GM19438 (cell line): ENCODE results near the gene TSPO.
"Not testable (repeated sequence)": the region's sequence is repeated elsewhere in the genome, so short reads cannot be mapped to it uniquely, and the experiment has no call there.

ENCODE experiments used
- ATAC-seq: cut with Tn5 transposase; IDR thresholded peaks from one replicate; pipeline ENCODE4 v1.9.1; 2021; ENCODE audit warnings: low read depth; ENCODE audit not compliant: unreplicated experiment

Gene TSPO

DNA sequence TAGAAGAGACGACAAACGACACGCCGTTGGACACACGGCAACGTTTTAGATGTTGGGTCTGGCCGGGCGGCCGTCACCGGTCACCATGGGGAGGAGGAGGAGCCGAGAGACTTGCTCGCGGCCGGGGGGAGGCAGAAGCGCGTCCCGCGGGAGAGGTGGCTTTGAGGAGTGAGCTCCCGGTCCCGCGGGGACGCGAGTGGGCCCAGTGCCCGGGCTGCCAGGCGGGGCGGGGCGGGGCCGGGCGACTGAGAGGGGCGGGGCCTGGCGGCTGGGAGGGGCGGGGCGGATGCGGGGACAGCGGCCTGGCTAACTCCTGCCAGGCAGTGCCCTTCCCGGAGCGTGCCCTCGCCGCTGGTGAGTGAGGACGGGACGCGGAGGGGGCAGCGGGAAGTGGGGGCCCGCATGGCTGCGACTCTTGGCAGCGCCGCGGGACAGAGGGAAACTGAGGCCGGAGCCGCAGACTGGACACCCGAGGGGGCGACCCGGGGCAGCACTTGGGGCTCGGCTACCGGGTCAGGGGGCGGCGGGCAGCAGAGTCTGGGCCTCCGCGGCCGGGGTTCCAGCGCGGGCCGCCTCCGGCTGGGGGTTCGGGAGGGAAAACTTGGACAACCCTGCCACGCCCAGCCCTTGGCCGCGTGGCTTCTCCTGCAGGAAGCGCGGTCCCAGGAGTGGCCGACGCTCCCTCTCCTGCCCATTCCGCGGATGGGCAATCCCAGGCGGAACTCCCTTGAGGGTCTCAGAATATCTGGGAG, at the start of gene TSPO:
Gene TSPO, plus strand, starts transcription at position 309 of the 752 bp plus-strand sequence. CDS start 7,680 bp downstream, outside the sequence.
- no peak for ATAC-seq

DNA sequence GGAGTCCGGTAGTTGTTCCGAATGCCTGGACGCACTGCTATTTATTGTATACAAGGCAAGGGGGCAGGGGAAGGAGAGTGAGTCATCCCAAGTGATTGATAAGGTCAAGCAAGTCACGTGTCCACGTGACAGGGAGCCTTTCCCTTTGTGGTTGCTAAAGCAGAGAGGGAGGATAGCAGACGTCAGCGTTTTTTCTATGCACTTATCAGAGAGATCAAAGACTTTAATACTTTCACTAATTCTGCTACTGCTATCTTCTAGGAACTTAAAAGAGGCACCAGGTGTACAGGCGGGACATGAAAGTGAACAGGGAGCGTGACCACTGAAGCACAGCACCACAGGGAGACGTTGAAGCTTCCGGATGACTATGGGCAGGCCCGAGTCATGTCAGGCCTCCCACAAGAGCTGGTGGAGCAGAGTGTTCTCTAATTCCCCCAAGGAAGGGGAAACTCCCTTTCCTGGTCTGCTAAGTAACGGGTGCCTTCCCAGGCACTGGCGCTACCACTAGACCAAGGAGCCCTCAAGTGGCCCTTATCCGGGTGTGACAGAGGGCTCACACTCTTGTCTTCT, 47.2 kb upstream of the TSPO start:
- not testable (repeated sequence) for ATAC-seq

DNA sequence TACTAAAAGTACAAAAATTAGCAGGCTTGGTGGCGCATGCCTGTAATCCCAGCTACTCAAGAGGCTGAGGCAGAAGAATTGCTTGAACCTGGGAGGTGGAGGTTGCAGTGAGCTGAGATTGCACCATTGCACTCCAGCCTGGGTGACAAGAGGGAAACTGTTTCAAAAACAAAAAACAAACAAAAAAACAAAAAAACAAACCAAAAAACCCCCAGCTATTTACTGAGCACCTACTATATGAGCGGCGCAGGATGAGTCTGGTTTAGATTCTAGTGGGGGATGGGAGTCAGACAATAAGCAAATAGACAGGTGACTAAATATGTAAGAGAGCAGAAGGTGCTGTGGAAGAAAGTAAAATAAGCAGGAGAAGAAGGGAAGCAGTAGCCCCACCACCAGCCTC, 46.4 kb upstream of the TSPO start:
- not testable (repeated sequence) for ATAC-seq

DNA sequence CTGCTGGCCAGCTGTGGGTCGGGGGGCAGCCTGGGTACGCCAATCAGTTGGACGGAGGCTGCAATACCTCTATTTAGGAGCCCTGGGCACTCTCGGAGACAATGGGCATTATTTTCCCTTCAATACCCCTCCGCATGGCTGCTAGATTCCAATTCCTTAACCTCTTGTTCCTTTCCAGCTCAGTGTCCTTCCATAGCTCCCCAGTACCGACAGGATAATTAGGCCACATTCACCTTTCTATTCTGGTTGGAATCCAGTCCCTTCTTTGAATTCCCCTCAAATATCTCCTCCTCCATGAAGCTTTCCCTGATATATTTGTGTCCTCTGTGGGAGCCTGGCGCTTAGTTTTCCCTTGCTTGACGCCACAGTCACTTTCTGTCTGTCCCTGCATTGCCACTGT, 45.1 kb upstream of the TSPO start:
- ATAC-seq = no peak

DNA sequence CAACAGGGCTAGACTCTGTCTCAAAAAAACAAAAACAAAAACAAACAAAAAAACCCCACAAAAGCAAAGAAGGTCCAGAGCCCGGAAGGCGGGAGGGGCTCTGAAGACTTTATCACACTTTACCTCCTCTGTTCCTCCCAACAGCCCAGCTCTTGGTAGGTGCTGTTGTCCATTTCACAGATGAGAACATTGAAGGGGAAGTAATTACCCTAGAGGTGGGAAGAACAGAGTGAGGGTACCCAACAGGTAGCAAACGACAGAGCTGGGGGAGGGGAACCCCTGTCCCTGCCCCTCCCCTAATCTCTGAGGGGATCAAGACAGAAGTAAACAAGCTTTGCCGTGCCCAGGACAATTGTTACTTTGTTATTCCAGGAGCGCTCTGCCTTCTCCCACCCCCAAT, 41.8 kb upstream of the TSPO start:
- no peak for ATAC-seq

DNA sequence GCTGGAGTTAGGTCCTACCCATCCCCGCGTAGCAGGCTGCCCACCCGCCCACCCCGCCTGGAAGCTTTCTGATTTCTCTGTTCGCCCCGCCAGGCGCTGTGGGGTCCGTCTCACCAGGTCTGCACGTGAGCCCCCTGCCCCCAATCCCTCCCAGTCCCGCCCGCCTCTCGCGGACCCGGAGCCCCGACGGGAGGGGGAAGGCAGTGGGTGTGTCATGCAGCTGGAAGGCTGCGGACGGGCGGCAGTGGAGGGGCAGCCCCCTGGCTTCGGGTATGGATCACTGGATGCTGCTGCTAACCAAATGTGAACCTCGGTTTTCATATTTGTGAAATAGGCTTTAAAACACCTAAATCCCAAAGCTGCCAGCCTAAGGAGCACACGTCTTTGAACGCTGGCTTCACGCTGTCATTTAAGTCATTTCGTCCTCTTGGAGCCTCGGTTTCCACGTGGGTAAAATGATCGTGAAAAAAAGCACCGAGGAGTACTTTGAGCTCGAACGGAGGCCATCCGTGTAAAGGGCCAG, 41.4 kb upstream of the TSPO start:
- no peak for ATAC-seq

DNA sequence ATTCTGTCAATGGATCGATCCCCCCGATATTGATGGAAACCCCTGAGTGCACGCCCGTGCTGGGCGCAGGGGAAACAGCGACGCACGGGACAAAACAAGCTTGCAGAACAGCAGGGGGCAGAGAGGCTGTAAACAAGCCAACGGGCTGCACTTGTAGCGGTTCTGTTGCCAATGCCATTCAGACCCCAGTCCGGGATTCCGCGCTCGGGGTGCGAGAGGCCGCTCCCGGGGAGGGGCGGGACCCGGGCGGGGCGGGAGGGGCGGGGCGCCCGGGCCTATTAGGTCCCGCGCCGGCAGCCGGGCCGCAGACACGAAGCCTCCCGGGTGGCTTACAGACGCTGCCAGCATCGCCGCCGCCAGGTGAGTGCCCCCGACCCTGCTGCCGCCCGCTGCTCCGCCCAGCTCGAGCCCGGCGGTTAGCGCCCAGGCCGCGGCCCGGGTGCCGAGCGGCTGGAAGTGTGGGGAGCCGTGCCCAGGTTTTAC, 40.9 kb upstream of the TSPO start, which contains the start of gene BIK:
Gene BIK, plus strand, starts transcription at position 307 of the 483 bp plus-strand sequence. CDS start 13,273 bp downstream, outside the sequence.
- ATAC-seq = no peak

DNA sequence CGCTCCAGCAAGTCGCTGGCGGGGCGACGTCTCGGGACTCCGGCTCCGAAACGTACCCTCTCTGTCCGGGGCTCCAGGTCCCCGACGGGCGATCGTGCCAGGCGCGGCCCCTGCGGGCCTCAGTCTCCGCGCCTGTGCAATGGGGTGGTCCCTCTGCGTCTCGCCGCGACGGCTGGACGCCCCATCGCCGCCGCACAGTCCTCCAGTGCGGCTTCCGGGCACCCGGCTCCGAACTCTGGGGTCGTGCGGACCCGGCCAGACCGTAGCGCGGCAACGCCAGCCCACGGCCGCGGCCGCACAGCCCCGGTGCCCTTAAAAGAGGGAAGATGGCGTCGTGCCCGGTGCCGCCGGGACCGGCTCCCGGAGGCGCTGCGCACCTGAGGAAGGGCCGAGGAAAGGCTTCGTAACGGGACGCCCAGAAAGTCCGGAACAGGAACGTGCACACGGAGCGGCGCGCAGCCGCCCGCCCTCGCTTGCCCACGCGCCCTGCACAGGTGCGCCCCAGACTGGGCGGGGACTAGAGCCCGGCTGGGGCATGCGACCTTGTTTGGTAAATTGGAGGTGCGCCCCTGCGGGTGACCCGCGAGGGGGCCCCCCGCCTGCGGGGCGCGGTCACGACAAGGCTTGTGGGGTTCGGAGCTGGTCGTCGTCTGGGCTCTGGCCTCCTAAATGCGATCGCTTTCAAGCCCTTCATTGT, 40.3 kb upstream of the TSPO start:
- ATAC-seq = no peak

DNA sequence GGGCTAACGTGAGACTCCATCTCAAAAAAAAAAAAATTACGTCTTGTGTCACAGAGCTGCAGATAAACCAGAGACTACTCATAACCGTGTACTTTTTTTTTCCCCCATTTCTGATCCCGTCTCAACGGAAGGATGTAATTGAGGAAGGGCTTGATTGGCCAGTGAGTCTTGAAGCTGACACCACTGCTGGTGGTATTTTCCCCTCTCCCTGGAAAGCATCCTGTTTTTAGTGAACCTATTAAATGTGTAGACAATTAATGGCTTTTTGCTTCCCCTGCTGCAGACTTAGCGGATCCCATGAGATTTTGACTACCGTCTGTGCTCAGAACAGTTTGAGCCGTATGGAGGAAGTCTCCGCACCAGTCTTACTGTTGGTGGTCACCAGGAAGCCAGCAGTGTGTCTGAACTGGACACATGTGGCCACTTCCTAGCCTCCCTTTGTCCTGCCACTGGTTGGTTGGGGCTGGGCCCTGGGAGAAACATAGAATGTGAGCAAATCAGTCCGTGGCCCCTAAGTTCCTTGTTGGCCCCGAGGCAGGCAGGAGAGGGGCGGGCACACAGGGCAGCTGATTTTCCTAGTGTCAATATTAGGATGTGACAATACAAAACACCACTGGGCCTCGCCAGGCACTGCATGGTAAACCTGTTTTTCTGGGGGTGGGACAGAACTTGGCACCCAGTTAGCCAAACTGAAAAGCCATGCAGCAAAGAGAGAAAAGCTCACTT, 37.7 kb upstream of the TSPO start:
- ATAC-seq = no peak

DNA sequence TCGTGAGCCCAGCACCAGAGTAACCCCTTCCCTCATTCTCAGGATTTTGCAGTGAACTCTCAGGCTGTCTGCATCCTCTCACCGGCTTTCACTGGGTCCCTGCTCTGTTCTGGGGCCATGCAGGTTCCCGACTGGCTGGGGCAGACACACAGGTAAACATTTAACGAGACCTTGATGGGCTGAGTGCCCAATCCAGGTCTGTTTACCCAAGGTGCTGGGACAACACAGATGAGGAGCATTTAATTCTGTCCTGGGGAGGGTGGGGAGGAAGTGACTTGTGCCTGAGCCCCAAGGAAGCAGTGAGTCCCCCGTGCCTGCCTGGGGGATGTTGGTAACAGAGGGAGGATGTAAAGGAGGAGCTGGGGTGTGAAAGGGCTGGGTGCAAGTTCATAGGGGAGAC, 36.4 kb upstream of the TSPO start:
- ATAC-seq = no peak

DNA sequence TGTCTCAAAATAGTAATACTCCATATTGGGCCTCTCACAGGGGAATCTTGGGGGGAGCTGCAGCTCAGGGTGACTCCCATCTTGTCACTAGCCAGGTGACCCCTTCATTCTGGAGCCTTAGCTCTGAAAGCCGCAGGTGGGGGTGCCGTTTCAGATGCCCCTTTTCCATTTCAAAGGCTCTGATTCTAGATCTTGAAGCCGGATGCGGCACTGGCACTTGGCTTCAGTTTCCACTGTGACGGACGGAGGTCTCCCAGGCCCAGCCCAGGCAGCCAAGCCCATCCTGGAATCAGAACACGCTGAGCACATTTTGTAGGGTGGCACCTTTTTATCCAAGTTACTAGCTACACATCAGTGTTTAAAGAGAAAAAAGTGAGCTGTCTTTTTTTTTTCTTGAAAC, 34.4 kb upstream of the TSPO start:
- no peak for ATAC-seq

DNA sequence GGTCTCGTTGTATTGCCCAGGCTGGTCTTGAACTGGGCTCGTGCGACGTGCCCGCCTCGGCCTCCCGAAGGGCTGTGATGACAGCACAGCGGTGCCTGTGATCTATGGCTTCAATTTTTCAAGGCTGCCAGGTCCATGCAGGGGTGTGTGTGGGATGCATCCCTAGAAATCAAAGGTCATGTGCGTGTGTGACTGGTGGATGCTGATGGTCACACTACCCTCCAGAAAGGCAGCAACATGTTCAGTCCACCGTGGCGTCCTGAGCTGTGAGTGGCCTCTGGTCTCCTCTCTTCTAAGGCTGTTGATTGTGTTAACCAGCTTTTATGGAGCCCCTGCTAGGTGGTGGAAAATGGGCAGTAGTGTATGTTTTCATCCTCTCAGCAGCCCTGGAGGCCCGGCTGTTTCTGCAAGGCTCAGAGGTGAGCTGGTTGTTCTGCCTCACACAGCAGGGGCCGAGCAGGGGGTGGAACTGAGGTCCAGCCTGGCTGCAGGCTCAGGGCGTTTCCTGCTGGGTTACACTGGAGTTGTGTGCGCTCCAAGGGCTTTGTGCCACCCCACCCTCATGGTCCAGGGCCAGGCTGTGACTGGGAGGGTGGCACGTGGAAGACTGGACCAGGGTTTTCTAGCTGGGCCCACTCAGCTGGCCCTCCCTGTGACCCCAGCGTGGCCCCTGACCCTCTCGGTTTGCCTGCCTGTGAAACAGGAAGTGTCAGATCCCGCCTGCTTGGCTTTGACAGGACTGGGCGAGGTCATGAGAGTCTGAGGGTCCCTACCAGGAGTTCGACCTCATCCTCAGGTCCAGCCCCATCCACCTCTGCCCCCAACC, 33.1 kb upstream of the TSPO start:
- no peak for ATAC-seq

DNA sequence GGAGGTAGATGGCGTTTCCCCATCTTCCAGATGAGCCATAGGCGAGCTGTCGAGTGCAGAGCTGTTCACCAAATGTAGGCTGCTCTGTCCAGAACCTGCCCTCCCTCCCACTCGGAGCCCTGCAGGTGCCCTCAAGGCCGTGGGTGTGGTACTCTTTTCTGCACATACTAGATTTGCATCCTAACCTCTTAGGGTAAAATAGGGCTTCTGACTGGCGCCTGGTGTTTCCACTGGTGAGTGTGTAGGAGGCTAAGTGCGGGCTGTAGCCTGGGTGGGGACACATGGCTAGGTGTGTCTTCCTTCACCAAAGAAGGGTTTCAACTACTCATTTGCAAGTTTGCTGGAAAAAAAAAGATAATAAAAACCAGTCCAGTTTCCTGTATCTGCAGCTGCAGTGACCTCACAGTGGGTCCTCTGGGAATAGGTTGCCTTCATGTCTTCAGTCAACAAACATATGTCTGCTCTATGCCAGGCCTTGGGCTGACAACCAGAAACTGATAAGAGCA, 32.4 kb upstream of the TSPO start:
- ATAC-seq = peak; percentile 57

DNA sequence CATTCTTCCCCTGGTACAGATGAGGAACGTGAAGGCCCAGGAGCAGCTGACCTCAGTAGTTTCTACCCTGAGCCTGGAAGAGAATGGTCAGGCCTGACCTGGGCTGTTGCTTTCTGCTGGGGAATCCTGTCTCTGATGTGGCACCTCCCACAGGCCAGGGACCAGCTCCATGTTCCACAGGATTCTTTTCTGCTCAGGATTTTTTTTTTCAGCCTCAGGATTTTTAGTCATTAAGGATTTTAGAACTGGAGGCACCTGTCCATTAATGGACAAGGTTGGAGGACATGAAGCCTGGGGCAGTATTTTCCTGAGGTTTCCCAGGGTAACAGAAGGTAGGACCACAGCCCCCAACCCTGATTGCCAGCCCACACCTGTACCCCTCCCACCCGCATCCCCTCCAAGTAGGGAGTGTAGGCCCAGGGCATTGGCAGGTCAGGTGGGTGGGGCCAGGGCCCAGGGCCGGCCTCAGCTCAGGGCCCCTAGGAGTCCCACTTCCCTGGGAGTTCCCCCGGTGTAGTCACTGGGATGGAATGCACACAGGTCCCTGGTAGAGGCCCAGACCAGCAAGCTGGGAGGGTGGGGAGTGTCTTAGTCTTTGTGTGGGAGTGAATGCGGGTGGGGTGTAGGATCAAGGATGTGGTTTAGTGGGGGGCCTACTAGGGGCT, 24.7 kb upstream of the TSPO start:
- no peak for ATAC-seq

DNA sequence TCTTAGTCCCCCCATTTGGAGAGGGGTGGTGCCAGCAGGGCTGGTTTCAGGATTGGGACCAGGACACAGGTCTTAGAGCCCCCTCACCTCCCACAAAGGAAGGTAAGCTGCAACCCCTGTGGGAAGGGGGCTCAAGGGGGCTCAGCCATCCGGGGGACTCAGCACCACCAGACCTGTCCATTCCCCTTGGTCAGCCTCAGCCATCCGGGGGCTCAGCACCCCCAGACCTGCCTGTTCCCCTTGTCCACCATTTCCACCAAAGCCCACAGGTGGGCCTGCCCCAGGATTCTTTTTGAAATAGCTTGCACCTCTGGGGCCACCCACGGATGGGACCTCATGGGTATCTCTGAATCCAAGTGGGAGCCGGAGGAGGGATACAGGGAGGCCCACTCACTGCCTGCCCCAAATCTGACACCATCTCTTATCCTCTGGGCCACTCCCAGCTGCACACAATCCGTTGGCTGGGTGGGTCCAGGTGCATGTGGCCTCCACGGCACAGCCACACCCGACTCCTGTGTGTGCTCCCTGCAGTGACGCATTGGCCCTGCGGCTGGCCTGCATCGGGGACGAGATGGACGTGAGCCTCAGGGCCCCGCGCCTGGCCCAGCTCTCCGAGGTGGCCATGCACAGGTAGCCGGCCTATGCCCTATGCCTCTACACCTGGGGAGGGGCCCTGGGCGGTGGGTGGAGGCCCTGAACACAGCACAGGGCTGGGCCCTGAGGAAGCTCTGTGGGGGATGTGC, 24.0 kb upstream of the TSPO start:
- ATAC-seq = no peak

DNA sequence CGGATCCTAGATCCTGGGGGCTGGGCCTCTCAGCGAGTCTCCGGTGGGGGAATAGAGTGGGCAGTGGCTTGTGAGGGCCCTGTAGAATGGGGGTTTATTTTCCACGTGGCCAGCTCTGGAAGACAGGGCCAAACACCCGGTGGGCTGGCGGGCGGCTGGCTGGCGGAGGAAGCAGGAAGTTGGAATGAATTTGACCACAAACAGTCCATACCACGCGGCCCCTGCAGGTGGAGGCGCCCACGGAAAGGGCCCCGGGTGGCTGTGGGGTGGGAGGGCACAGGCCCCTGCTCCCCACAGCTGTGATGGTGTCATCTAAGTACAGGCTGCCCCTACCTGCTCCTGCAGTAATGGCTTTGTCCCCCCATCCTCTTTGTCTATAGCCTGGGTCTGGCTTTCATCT, 23.2 kb upstream of the TSPO start:
- no peak for ATAC-seq

DNA sequence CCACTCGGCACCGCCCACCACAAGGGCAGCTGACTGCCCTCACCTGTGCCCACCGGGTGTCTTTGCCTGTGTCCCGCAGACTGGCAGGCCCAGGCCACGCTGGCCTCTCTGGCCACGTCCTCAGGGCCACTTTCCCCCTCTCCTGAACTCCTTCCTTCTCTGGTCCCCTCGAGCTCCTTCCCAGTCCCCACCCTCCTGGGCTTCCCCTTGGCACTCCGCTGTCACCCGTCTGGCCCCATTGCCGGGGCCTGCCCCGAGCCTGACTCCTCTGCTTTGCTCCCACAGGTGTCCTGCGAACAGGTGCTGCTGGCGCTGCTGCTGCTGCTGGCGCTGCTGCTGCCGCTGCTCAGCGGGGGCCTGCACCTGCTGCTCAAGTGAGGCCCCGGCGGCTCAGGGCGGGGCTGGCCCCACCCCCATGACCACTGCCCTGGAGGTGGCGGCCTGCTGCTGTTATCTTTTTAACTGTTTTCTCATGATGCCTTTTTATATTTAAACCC, 22.4 kb upstream of the TSPO start:
- no peak for ATAC-seq
